Erythroblast (primary cell): ENCODE results near the gene SYNPO2.

Experiments
- GATA1 ChIP-seq: IDR thresholded peaks from 2 replicates; pipeline ENCODE4 v1.6.1; 2011; ENCODE audit warnings: low read depth, mild to moderate bottlenecking, control low read depth, low read length, moderate library complexity
- POLR2A ChIP-seq: IDR thresholded peaks from 2 replicates; pipeline ENCODE4 v1.6.1; 2011; ENCODE audit warnings: mild to moderate bottlenecking, low read length

DNA sequence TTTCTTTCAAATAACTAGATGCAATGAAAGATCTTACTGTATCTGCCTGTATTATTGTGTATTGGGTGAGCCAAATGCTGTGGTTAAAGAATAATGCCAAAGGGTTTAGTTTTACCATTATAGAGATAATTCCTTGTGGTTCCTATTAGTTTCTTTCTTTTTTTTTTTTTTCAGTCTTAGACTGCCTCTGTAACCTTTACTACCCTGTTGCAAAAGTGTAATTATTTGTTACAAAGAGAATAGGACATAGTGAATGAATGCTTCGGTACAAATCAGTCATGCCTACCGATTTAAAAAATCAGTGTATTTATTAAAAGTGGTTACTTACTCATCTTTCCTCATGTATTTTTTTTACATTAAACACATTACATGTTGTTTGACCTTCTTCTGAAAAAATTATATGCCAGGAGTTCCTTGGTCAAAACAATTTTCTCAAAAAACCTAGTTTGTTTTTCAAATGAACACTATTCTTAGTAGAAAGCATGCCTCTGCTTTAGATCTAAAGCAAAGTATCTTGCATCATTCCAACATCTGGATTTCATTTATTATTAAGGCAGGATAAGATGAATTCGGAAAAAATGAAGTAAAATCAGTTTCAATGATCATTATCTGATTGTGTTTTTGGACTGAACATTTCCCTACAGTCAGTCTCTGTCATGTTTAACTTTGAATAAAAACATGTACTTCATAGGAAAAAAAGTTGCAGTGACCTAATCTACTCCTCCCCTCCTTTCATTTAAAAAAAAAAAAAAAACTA, 21.2 kb upstream of the SYNPO2 start:
- TF ChIP-seq POLR2A (no peak), GATA1 (no peak)
